ENCODE data around the gene DDX47.

The DDX47 gene

DNA sequence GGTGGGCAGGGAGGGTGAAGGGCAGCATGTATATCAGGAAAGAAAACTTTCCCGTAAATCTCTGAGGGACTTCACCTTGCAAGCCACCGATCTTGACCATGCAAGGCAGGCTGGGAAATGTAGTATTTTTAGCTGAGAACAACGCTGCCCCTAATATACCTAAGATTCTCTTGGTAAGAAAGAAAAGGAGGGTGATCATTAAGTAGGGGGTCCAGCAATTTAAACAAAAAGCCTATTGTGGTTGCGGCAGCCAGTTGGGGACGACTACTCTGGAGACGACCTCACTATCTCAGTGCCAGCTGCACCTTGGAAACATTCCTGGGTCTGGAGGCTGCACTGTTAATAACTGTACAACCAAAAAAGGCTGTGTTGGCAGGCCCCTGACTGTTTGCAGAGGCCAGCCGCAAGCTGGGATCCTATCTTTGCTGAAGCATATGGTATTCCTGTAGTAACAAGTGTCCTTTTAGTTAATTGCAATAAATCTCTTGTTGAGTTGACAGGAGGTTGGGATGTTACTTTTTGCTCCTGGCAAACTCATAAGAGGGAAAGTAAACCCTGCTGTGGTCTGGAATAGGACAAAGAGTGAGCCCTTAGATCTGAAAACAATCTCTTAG is 21.3 kb upstream of the DDX47 start:
- DNase-seq = peak; percentile 61
- no peaks in the 10 kb centered on the region for H3K27me3 ChIP-seq (ENCODE audit: insufficient read depth, low read depth, severe bottlenecking)
- no peaks in the 10 kb centered on the region for H3K9me3 ChIP-seq (ENCODE audit: severe bottlenecking)
- H3K36me3 ChIP-seq = no peaks in the 10 kb centered on the region
- peak overlapping the region; percentile 21 for H3K27ac ChIP-seq
- TF ChIP-seq, protein P1, sequence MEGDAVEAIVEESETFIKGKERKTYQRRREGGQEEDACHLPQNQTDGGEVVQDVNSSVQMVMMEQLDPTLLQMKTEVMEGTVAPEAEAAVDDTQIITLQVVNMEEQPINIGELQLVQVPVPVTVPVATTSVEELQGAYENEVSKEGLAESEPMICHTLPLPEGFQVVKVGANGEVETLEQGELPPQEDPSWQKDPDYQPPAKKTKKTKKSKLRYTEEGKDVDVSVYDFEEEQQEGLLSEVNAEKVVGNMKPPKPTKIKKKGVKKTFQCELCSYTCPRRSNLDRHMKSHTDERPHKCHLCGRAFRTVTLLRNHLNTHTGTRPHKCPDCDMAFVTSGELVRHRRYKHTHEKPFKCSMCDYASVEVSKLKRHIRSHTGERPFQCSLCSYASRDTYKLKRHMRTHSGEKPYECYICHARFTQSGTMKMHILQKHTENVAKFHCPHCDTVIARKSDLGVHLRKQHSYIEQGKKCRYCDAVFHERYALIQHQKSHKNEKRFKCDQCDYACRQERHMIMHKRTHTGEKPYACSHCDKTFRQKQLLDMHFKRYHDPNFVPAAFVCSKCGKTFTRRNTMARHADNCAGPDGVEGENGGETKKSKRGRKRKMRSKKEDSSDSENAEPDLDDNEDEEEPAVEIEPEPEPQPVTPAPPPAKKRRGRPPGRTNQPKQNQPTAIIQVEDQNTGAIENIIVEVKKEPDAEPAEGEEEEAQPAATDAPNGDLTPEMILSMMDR (IDR thresholded peaks at IDR 0.05; ENCODE audit: low read depth, low read length) = no peak
- peak overlapping the region; percentile 8 for H3K4me3 ChIP-seq (ENCODE audit: low read depth, low read length)

DNA sequence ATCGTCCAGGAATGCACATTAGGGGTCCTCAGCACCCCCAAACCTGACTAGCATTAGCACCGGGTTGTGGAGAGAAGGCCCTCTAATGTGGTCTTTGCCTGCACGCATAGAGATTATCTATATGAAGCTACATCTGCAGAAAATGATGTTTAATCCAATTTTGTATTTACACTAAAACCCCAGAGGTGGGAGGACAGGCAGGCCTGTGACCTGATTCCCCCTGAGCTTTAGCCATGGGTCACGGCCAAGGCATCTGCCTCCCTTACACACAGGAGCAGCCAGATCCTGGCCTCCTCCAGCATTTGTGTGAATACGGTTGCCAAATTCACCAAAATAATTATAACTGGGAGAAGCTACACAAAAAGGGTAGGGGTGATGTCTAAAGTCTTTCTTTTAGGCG is 20.7 kb upstream of the DDX47 start:
- TF ChIP-seq, protein P1 (IDR thresholded peaks at IDR 0.05; ENCODE audit: low read depth, low read length) = no peak
- H3K36me3 ChIP-seq = no peaks in the 10 kb centered on the region
- H3K4me3 ChIP-seq (ENCODE audit: low read depth, low read length) = peak overlapping the region; percentile 8
- H3K27ac ChIP-seq = peak overlapping the region; percentile 1
- no peaks in the 10 kb centered on the region for H3K27me3 ChIP-seq (ENCODE audit: insufficient read depth, low read depth, severe bottlenecking)
- DNase-seq = peak; percentile 50
- no peaks in the 10 kb centered on the region for H3K9me3 ChIP-seq (ENCODE audit: severe bottlenecking)

DNA sequence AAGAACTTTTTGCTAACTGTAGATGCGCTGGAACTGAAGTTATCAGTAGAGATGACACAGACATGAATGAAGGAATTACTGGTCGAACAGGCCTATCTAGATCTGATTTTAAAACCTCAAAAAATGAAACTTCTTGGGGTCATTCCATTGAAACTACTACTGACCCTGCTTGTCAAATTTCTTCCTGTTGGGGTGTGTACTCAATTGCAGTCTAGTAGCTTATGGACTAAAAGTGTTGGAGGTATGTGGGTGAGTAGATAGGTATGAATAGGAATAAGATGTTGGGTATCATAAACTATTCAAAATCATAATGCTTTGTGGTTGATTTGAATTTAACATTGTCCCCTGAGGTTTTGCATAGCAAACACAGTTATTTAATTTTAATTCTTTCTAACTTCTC is 18.5 kb upstream of the DDX47 start:
- no peak for DNase-seq
- peaks cover 2% of the 10 kb centered on the region for H3K9me3 ChIP-seq (ENCODE audit: severe bottlenecking)
- no peaks in the 10 kb centered on the region for H3K36me3 ChIP-seq
- TF ChIP-seq, protein P1 (IDR thresholded peaks at IDR 0.05; ENCODE audit: low read depth, low read length) = no peak
- no peaks in the 10 kb centered on the region for H3K27me3 ChIP-seq (ENCODE audit: insufficient read depth, low read depth, severe bottlenecking)
- no peak overlapping the region for H3K4me3 ChIP-seq (ENCODE audit: low read depth, low read length)
- no peak overlapping the region for H3K27ac ChIP-seq

DNA sequence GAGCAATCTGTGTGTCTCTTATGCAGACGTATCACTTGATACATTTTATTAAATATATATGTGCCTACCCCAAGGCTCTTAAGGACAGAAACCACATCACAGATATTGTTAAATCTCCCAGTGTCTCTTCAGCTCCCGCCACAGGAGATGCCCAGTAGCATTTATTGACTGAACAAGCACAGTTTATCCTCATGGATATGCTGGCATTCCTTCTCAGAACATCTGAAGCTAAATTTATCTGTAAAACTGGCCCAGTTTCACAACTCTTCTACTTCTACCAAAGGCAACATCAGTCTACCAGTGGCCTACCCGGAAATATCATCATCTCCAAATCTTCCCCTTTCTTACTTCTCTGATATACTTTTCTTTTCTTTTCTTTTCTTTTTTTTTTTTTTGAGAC is 17.0 kb upstream of the DDX47 start:
- TF ChIP-seq, protein P1 (IDR thresholded peaks at IDR 0.05; ENCODE audit: low read depth, low read length) = no peak
- Histone ChIP-seq H3K9me3 (ENCODE audit: severe bottlenecking) (peaks cover 2% of the 10 kb centered on the region), H3K4me3 (ENCODE audit: low read depth, low read length) (no peak overlapping the region), H3K36me3 (no peaks in the 10 kb centered on the region), H3K27ac (no peak overlapping the region), H3K27me3 (ENCODE audit: insufficient read depth, low read depth, severe bottlenecking) (no peaks in the 10 kb centered on the region)
- DNase-seq = no peak

DNA sequence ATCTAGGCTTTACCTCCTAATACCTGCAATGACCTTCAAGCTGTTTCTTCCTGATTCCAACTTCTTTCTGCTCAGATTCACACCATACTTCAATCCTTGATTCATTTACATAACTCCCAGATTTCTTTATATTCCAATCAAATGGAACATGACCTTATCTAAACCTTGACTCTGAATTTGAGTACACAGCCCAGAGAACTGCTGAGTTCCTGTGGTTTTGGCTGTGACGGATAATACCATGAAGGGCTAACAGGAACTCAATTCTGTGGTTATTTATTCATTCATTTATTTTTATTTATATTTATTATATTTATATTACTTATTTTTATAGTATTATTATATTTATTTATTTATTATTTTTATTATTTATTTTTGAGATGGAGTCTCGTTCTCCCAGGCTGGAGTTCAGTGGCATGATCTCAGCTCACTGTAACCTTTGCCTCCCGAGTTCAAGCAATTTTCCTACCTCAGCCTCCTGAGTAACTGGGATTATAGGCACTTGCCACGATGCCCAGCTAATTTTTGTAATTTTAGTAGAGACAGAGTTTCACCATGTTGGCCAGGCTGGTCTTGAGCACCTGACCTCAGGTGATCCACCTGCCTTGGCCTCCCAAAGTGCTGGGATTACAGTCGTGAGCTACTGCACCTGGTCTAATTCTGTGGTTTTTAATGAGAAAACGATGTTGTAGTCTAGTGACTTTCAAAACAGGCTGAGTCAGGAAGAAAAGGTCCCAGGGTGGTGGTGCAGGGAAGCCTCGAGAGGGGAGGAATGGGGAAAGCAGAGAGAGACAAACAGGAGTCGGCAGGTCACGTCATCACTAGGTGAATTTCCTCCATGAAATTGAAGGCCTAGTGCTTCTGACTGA is 16.0 kb upstream of the DDX47 start:
- peaks cover 2% of the 10 kb centered on the region for H3K9me3 ChIP-seq (ENCODE audit: severe bottlenecking)
- no peak overlapping the region for H3K4me3 ChIP-seq (ENCODE audit: low read depth, low read length)
- H3K27ac ChIP-seq = no peak overlapping the region
- no peaks in the 10 kb centered on the region for H3K27me3 ChIP-seq (ENCODE audit: insufficient read depth, low read depth, severe bottlenecking)
- no peaks in the 10 kb centered on the region for H3K36me3 ChIP-seq
- DNase-seq = no peak
- TF ChIP-seq, protein P1 (IDR thresholded peaks at IDR 0.05; ENCODE audit: low read depth, low read length) = no peak
